Measurements from ENCODE around the gene HLA-DRB1.

DNA sequence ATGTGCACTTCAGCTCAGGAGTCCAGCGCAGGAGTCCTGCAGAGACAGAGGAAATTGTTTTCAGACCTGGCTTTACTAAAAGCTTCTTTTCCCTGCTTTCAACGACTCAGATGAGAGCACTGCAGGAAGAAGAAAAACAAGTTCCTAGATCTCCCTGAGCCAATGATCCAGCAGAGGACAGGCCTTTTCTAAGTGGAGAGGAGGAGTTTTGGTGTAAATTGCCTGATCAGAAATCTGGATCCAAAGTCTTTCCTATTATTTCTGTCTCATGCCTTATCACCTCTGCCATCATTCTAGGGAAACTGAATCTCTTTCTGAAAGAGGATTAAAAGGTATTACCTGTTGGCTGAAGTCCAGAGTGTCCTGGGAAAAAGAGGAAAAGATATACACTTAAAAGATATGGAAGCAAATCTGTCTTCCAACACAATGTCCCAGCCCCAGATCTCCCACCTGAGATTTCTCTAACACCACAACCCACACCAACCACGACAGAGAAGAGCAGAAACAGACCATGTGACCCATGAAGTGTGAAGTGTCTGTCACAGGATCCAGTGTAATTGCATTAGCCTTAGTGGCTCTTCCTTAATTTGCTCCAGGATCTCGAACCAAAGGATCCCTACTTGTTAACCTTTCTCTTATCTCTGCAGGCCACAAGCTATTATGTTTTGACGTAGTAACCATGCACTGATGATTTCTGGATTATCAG is 36.5 kb downstream of the HLA-DRB1 start:
- TF ChIP-seq, protein P1, sequence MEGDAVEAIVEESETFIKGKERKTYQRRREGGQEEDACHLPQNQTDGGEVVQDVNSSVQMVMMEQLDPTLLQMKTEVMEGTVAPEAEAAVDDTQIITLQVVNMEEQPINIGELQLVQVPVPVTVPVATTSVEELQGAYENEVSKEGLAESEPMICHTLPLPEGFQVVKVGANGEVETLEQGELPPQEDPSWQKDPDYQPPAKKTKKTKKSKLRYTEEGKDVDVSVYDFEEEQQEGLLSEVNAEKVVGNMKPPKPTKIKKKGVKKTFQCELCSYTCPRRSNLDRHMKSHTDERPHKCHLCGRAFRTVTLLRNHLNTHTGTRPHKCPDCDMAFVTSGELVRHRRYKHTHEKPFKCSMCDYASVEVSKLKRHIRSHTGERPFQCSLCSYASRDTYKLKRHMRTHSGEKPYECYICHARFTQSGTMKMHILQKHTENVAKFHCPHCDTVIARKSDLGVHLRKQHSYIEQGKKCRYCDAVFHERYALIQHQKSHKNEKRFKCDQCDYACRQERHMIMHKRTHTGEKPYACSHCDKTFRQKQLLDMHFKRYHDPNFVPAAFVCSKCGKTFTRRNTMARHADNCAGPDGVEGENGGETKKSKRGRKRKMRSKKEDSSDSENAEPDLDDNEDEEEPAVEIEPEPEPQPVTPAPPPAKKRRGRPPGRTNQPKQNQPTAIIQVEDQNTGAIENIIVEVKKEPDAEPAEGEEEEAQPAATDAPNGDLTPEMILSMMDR (IDR thresholded peaks at IDR 0.05) = no peak
- TF ChIP-seq EZH2 (IDR thresholded peaks at IDR 0.05) = no peak
- TF ChIP-seq EZH2phosphoT487 (IDR thresholded peaks at IDR 0.05) = no peak

Measured in neural progenitor cell (in vitro differentiated cells).